ENCODE results near the gene KDM4C.

Gene KDM4C

DNA sequence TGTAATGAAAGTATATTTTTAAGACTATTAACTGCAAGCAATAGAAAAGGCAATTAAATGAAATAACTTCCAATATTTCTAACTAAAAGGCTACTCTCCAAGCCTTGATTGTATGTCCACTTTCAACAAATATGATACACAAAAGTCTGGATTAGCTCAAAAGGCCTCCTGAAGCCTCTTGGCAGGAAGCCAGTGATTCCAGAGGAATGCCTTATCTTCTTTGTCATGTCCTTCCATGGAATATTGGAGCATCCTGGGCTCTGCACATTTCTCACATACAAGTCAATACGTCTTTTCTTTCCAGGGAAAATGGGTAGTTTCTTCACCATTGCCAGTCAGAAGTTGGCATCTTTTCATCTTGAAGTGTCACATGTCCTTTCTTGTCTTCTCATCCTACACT is 357.8 kb downstream of the KDM4C start:
- DNase-seq: no peak

- peak; percentile 36 for DNase-seq
Measured at GRCh38 chr9:7117676-7118561, 360.1 kb downstream of the KDM4C start.

- DNase-seq: no peak
Measured at GRCh38 chr9:7118633-7119032, 360.9 kb downstream of the KDM4C start.

GRCh38 chr9:7119612-7120011 is 361.8 kb downstream of the KDM4C start:
- no peak for DNase-seq

DNA sequence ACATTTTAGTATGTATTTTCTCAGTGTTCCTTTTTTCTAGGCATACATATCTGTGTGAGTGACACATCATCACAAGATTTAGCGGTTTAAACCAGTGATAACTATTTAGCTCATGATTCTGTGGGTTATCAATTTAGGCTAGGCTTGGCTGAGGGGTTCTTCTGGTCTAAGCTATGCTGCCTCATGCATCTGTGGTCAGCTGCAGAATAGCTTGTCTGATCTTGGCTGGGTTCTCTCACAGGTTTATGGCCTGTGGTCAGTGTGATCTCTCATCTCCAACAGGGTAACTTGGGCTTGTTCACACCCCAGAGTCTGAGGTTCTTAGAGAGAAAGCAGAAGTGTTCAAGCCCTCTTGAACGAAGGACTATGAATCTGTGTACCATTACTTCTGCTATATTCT is 363.3 kb downstream of the KDM4C start:
- DNase-seq: no peak

GRCh38 chr9:7121664-7122063 is 363.9 kb downstream of the KDM4C start:
- DNase-seq: no peak

GRCh38 chr9:7123743-7124142 is 366.0 kb downstream of the KDM4C start:
- DNase-seq: no peak

DNA sequence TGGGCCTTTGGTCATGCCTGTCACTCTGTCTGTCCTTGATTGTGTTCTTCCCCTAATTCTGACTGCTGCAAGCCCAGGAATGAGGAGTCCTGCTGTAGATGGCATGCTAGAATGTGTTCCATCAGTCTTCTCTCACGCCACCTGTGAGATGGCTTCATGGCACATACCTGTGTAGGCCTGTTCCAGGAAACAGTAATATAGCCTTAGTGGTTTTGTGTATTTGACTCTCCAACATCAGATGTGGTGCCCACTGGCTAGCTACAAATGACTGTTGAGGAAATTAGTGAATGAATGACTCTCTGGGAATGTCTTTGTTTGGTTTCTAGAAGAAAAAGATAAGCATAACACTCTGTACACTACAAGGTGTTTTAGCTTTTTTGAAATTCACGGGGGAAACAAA is 367.5 kb downstream of the KDM4C start:
- DNase-seq: peak; percentile 7

DNA sequence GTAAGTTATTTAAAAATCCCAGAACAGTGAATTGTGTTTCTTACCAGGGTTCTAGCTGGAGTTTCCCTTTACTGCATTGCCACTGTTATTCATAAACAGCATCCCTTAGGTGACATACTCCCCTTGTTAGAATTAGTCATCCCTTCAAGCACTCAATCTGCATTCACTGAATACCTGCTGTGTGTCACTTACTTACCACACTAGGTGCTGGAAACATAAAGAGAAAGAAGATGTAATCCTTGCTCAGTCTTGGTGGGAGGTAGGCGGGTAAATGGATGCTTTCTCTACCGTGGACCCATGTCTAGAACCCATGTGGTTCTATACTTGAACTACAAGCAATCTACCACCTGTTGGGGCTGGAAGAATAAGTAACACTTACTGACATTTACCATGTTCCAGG is 371.6 kb downstream of the KDM4C start:
- DNase-seq: no peak

DNA sequence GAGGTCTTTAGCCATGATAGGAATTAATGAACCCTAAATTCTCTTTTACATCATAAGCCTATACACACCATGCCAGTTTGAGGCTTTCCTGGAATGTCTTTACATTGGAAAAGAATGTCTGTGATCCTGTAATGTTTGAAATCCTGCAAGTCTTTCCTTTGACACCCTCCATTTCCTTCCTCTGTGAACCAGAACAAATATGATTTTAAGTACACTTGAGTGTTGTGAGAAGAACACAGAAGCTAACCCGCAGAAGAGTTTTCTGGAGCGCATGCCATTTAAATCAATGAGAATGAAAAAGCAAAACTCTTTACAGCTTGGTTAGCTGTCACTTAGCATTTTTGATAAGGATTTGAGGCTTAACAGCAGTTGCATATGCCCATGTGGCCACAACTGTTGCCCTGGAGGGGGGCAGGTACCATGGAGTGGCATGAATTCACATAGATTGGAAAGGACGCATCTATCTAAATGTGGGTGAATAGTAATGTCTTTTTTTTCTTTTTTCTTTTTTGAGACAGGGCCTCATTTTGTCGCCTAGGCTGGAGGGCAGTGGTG is 372.6 kb downstream of the KDM4C start:
- no peak for DNase-seq

DNA sequence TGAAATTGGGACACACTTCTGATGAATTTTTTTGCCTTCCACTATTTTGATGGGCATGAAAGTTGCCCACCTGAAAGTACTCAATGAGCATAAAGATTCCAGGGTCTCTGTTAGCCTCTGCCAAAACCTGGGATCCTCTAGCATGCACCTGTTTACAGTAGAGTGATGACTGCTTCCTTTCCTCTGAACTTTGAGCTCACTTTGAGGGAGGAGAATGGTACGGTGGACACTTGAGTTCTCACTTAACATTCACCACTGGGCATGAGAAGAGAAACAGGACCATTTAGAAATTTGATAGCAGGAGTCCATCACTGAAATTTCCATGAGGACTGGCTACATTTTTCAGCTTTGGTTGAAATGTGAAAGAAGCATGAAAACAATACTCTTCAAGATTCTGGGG is 374.8 kb downstream of the KDM4C start:
- no peak for DNase-seq

- DNase-seq: no peak
Measured at GRCh38 chr9:7135735-7136134, 378.0 kb downstream of the KDM4C start.

- DNase-seq: no peak
Measured at GRCh38 chr9:7137040-7137439, 379.3 kb downstream of the KDM4C start.

GRCh38 chr9:7137571-7137970 is 379.8 kb downstream of the KDM4C start:
- no peak for DNase-seq

GRCh38 chr9:7139886-7140285 is 382.1 kb downstream of the KDM4C start:
- no peak for DNase-seq

- DNase-seq: no peak
Measured at GRCh38 chr9:7140401-7140800, 382.6 kb downstream of the KDM4C start.

DNA sequence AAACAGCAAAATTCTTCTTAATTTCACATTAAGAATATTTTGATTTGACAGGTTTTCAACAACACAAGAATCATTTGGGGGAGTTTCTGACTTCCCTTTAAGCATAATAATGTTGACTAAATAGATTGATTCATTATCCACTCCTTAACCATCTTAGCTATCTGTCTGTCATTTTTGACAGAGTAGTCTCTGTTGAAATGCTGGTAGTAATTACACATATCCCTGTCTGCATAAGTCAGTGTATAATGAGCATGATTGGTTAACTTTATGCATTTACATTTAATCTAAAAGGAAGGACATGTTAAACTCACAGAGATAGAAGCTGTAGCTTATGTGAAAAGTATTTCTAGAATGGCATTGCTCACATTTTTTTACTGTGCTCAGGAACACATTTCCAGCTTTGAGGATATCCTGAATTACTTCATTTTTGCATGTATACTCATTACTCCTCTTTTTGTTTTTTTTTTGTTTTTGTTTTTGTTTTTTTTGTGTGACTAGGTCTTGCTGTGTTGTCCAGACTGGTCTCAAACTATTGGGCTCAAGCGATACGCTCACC is 385.9 kb downstream of the KDM4C start:
- no peak for DNase-seq

GRCh38 chr9:7144265-7145046 is 386.7 kb downstream of the KDM4C start:
- DNase-seq: no peak

DNA sequence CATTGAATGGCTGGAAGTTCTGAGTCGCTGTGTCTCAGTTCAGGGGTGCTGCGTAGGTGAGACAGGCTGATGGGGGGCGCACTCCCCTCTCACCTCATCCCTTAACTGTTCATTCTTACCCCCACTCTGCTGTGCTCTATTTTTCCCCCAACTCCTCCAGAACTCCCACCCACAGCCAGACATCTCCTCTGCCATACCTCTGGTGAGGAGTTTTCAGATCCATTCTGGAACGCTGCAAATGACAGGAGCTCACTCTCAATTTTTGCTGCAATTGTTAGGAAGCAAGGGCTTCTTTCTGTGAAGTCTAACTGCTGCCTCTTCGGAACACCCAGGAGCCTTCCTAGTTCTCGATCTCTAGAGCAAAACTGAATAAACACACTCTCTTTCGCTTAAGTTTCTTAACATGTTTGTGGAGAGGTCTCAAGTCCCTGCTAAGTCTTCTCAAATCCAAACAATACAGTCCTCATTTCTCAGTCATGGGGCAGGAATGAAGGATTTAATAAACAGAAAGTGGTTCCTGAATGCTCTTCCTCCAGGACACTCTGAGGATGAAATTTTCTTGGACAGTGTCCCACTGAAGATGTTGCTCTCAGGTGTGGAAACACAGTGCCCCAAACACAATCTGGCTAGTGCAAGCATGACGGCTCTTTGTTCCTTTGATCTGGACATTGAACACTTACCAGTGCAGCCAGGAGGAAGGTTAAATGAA is 387.7 kb downstream of the KDM4C start:
- no peak for DNase-seq

DNA sequence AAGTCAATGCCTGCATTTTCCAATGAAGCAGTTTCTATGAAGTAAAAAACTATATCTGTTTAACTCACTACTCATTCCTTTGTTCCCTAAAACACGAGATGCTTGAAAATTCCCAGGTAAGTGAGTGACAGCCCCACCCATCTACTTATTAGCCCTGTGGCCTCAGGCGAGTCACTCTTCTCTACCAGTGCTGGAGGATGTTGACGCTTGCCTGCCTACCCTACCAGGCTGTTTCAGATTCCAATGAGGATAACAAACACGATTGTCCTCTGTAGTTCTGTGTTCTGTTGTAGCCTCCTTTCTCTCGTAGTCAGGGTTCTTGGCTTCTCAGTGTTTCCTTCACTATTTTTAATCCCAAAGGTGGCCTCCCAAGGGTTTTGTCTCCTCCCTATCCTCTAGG is 388.8 kb downstream of the KDM4C start:
- no peak for DNase-seq

DNA sequence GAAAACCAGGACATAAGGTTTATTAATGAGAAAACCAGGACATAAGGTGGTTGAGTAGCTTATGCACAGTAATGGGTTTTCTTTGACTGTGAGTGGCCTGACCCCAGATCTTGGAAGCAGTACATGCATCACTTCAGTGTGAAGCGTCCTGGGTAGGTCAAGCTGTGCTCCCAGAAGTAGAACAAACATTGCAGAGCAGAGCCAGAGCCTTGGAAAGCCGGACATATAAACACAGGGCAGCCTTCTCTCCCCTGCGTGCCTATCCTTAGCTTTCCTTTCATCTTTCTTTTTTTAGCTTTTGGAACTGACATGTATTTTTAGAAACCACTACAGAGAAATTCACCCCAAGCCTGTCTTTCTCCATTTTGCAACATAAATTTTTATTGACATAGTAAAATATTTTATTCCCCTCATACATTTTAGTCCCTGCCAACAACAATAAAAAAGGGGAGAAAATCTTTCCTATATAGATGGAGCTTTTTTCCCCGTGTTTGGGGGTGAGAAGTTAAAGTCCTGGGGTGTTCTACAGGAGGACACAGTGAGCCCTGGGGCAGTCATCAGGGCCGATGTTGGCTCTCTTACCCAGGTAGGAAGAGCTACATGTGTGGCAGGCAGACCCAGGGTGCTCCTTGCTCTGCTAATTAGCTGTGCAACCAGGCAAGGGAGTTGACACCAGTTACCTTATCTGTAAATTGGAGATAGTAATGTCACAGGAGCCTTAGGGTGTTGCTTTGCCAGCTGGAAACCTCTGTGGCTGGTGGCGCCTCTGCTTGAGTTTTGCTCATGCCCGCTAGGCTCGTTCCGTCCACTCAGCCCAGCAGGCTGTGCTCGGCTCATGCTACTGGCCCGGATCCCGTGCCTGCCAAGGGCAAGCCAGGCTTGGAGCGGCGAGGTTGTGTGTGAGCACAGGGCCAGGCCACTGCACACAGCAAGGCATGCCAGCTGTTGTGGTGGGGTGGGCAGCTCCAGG is 389.6 kb downstream of the KDM4C start:
- no peak for DNase-seq

Data from activated CD4-positive, alpha-beta T cell treated with anti-CD3 and anti-CD28 coated beads, Interleukin-2, Interleukin-6, amounts not matched to agents 100 ng/mL and 50 ng/mL, durations not matched to agents 16 hours and 8 hours (primary cell).